ENCODE measurements around the gene TNC. TPM values are rescaled to one million over a fixed set of nuclear protein-coding genes. Genes with fewer than 3 reads are reported as not detected.

The TNC gene
- total and polyA plus RNA-seq, 2 experiments from 2014 or later: 165 to 319 TPM

DNA sequence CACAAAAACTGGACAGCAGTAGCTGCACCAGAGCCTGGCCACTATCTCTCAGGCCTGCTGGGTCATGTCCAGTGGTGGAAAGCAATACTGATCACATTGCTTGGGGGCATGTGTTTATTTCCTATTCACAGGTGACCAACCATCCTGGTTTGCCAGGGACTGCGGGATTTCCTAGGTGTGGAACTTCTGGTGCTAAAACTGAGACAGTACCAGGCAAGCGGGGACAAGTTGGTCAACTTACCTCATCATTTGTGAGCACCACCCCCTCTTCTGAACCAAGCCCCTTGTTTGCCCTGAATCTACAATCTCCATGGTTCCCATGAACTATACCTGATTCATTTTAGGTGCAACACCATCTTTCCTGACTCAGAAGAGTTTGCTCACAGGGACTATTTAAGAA lies 81.3 kb downstream of the TNC start:
- Histone ChIP-seq H3K9ac (no peak overlapping the region), H3K27me3 (replicated peaks; ENCODE audit: insufficient read depth) (no peaks in the 10 kb centered on the region), H3K9me2 (ENCODE audit: insufficient read depth) (no peaks in the 10 kb centered on the region), H3K4me3 (no peak overlapping the region), H3K79me2 (ENCODE audit: insufficient read depth) (no peaks in the 10 kb centered on the region), H3F3A (ENCODE audit: insufficient read depth) (peaks cover 27% of the 10 kb centered on the region), H3K4me1 (ENCODE audit: insufficient read depth) (peaks cover 23% of the 10 kb centered on the region), H3K36me3 (ENCODE audit: low read depth) (peaks cover 36% of the 10 kb centered on the region), H3K9me3 (ENCODE audit: low read depth) (no peaks in the 10 kb centered on the region), H3K4me2 (ENCODE audit: unreplicated experiment) (no peak overlapping the region), H4K20me1 (ENCODE audit: insufficient read depth) (no peaks in the 10 kb centered on the region), H2AFZ (no peak overlapping the region), H3K27ac (peak overlapping the region; percentile 69)
- DNase-seq: no peak
- in situ Hi-C loops (cut with MboI): no loop called here
- TF ChIP-seq EZH2phosphoT487 (IDR thresholded peaks at IDR 0.05; ENCODE audit: insufficient read depth, low read depth): no peak
- TF ChIP-seq EZH2 (IDR thresholded peaks at IDR 0.05; ENCODE audit: insufficient read depth, poor library complexity, severe bottlenecking): no peak
- WGBS, 2 experiments (ENCODE audit: low coverage in 1 of 2, low lambda C conversion rate in 2 of 2, missing lambda C conversion rate in 2 of 2): 100% methylated on average over 2 of the region's 2 CpGs

DNA sequence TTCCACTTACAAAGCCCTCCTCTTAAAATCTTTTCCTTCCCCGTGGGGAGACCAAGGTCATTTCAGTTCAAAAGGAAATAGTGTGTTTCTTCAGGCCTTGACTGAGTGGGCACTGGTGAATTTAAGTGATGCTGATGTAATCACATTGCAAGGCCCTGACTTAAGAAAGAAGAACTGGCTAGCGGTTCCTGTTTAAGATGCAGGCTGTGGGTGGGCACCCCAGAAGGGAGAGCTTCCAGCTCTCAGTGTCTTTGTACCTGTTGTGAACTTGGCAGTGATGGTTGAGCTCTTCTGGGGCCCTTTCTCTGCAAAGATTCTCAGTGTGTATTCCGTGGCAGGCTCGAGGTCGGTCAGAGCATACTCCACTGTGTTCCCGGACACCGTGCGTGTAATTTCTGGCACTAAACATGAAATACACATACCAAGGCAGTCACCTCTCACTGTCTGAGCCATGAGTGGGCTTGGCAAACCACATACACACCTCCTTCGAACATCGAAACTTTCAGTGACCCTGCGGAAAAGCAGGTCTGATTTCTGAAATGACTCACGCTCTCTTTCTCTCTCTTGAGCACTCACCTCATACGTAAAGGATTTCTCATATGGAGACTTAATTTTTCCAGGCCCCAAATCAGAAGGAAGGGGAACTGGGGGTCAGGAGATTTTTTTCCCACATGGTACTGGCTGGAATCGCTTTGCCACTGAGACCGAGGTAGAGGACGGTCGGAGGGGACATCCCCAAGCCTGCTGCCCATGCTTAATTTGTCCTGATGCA lies 81.9 kb downstream of the TNC start:
- peak overlapping the region; percentile 69 for H3K27ac ChIP-seq
- H3K9me3 ChIP-seq (ENCODE audit: low read depth): no peaks in the 10 kb centered on the region
- H3K79me2 ChIP-seq (ENCODE audit: insufficient read depth): no peaks in the 10 kb centered on the region
- DNase-seq: peak; percentile 84
- H3K9me2 ChIP-seq (ENCODE audit: insufficient read depth): no peaks in the 10 kb centered on the region
- no peaks in the 10 kb centered on the region for H4K20me1 ChIP-seq (ENCODE audit: insufficient read depth)
- H2AFZ ChIP-seq: peak overlapping the region; percentile 35
- H3F3A ChIP-seq (ENCODE audit: insufficient read depth): peaks cover 27% of the 10 kb centered on the region
- WGBS, 2 experiments (ENCODE audit: low coverage in 1 of 2, low lambda C conversion rate in 2 of 2, missing lambda C conversion rate in 2 of 2): 90% methylated on average over 17 of the region's 17 CpGs
- no peaks in the 10 kb centered on the region for H3K27me3 ChIP-seq (replicated peaks; ENCODE audit: insufficient read depth)
- peaks cover 37% of the 10 kb centered on the region for H3K36me3 ChIP-seq (ENCODE audit: low read depth)
- peaks cover 23% of the 10 kb centered on the region for H3K4me1 ChIP-seq (ENCODE audit: insufficient read depth)
- peak overlapping the region; percentile 43; the same call in 1 of the 2 replicates for H3K9ac ChIP-seq
- H3K4me3 ChIP-seq: no peak overlapping the region
- peak overlapping the region; percentile 18 for H3K4me2 ChIP-seq (ENCODE audit: unreplicated experiment)
- TF ChIP-seq EZH2phosphoT487 (IDR thresholded peaks at IDR 0.05; ENCODE audit: insufficient read depth, low read depth): no peak
- no peak for TF ChIP-seq EZH2 (IDR thresholded peaks at IDR 0.05; ENCODE audit: insufficient read depth, poor library complexity, severe bottlenecking)
- in situ Hi-C loops (cut with MboI): no loop called here

DNA sequence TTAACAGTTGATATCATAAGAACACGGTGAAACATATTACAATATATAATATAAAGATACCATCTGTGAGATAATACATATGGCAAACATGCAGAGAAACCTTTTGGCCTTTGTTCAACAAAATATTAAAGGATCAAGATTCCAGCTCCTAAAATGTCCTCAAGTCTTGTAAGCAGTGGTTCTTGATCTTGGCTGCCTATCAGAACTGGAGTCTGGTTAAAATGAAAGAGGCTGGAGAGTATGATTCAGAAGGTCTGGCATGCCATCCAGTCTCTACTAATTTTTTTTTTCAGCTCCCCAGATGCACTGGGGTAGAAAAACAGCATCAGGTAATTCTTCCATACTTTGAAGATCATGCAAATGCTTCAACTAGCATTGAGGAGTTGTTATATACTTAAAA lies 83.2 kb downstream of the TNC start:
- H2AFZ ChIP-seq: no peak overlapping the region
- no peaks in the 10 kb centered on the region for H3K9me2 ChIP-seq (ENCODE audit: insufficient read depth)
- H3K4me1 ChIP-seq (ENCODE audit: insufficient read depth): peaks cover 23% of the 10 kb centered on the region
- peaks cover 32% of the 10 kb centered on the region for H3F3A ChIP-seq (ENCODE audit: insufficient read depth)
- H3K79me2 ChIP-seq (ENCODE audit: insufficient read depth): no peaks in the 10 kb centered on the region
- no peaks in the 10 kb centered on the region for H3K9me3 ChIP-seq (ENCODE audit: low read depth)
- 56 to 63% methylated on average over 1 of the region's 1 CpG for WGBS, 2 experiments (ENCODE audit: low coverage in 1 of 2, low lambda C conversion rate in 2 of 2, missing lambda C conversion rate in 2 of 2)
- H3K4me3 ChIP-seq: no peak overlapping the region
- H3K36me3 ChIP-seq (ENCODE audit: low read depth): peaks cover 37% of the 10 kb centered on the region
- TF ChIP-seq EZH2 (IDR thresholded peaks at IDR 0.05; ENCODE audit: insufficient read depth, poor library complexity, severe bottlenecking): no peak
- no peak for TF ChIP-seq EZH2phosphoT487 (IDR thresholded peaks at IDR 0.05; ENCODE audit: insufficient read depth, low read depth)
- H3K4me2 ChIP-seq (ENCODE audit: unreplicated experiment): peak overlapping the region; percentile 9
- H3K27me3 ChIP-seq (replicated peaks; ENCODE audit: insufficient read depth): no peaks in the 10 kb centered on the region
- H3K27ac ChIP-seq: peak overlapping the region; percentile 69
- in situ Hi-C loops (cut with MboI): no loop called here
- no peaks in the 10 kb centered on the region for H4K20me1 ChIP-seq (ENCODE audit: insufficient read depth)
- H3K9ac ChIP-seq: peak overlapping the region; percentile 43; the same call in 1 of the 2 replicates
- DNase-seq: peak; percentile 87

DNA sequence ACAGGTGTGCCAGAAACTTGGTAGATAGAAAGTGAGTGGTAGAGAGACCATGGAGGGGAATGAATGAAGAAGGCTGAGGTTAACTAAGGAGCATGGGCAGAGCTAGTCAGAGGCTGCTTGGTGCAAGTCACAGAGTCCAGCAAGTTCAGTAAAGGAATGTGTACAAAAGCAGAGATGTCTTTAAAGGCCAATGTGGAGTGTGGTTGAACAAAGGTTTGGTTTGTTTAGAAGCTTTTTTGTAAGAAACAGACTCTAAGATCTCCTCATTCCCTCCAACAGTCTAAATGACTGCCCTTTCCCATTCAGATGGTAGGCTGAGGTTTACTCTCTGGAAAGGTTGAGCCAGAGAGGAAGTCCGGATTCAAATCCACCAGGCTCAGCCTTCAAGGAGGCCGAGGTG lies 84.2 kb downstream of the TNC start:
- in situ Hi-C loops (cut with MboI): no loop called here
- no peak for TF ChIP-seq EZH2phosphoT487 (IDR thresholded peaks at IDR 0.05; ENCODE audit: insufficient read depth, low read depth)
- no peak for TF ChIP-seq EZH2 (IDR thresholded peaks at IDR 0.05; ENCODE audit: insufficient read depth, poor library complexity, severe bottlenecking)
- Histone ChIP-seq H3K9me2 (ENCODE audit: insufficient read depth) (no peaks in the 10 kb centered on the region), H3F3A (ENCODE audit: insufficient read depth) (peaks cover 37% of the 10 kb centered on the region), H4K20me1 (ENCODE audit: insufficient read depth) (no peaks in the 10 kb centered on the region), H3K36me3 (ENCODE audit: low read depth) (peaks cover 37% of the 10 kb centered on the region), H3K27me3 (replicated peaks; ENCODE audit: insufficient read depth) (no peaks in the 10 kb centered on the region), H3K9me3 (ENCODE audit: low read depth) (no peaks in the 10 kb centered on the region), H3K4me2 (ENCODE audit: unreplicated experiment) (no peak overlapping the region), H3K9ac (no peak overlapping the region), H3K79me2 (ENCODE audit: insufficient read depth) (no peaks in the 10 kb centered on the region), H3K4me1 (ENCODE audit: insufficient read depth) (peaks cover 23% of the 10 kb centered on the region), H3K4me3 (no peak overlapping the region), H2AFZ (no peak overlapping the region), H3K27ac (no peak overlapping the region)
- WGBS, 2 experiments (ENCODE audit: low coverage in 1 of 2, low lambda C conversion rate in 2 of 2, missing lambda C conversion rate in 2 of 2): 90 to 97% methylated on average over 2 of the region's 2 CpGs
- no peak for DNase-seq

Data from GM23248 (cell line).